HepG2 (cell line): ENCODE data around the gene TTLL6. TPM values are rescaled to one million over a fixed set of nuclear protein-coding genes. Genes with fewer than 3 reads are reported as not detected.

ENCODE experiments used
- HNF1B ChIP-seq: sonication (generic); formaldehyde crosslinking; IDR thresholded peaks from 2 replicates; pipeline ENCODE4 v1.5.1; 2020; ENCODE audit warnings: mild to moderate bottlenecking, moderate library complexity, missing genetic modification reagents
- PAXIP1 ChIP-seq: sonication (generic); formaldehyde crosslinking; conservative IDR thresholded peaks from 2 replicates; pipeline ENCODE4 v1.4.0; 2020; ENCODE audit warnings: mild to moderate bottlenecking, missing genetic modification reagents, moderate library complexity
- PPARG ChIP-seq: conservative IDR thresholded peaks from 2 replicates; pipeline ENCODE4 v1.6.1; 2016; ENCODE audit warnings: missing biosample characterization, missing genetic modification reagents
- RERE ChIP-seq: IDR thresholded peaks from 2 replicates; pipeline ENCODE4 v1.6.1; 2016; ENCODE audit warnings: low read depth, missing genetic modification reagents, missing compliant biosample characterization
- THRA ChIP-seq: sonication (generic); formaldehyde crosslinking; IDR thresholded peaks from 2 replicates; pipeline ENCODE4 v1.4.0; 2020; ENCODE audit warnings: missing genetic modification reagents, borderline replicate concordance
- ZKSCAN8 ChIP-seq: IDR thresholded peaks from 2 replicates; pipeline ENCODE4 v1.6.1; 2016; ENCODE audit warnings: borderline replicate concordance, missing genetic modification reagents, missing compliant biosample characterization
- ZNF235 ChIP-seq: sonication (generic); formaldehyde crosslinking; IDR thresholded peaks from 2 replicates; pipeline ENCODE4 v1.8.1; 2023; ENCODE audit warnings: mild to moderate bottlenecking, missing genetic modification reagents, borderline replicate concordance
- ZNF510 ChIP-seq: sonication (generic); formaldehyde crosslinking; IDR thresholded peaks from 2 replicates; pipeline ENCODE4 v1.4.0; 2020; ENCODE audit warnings: low read depth, mild to moderate bottlenecking, missing genetic modification reagents
- ZNF607 ChIP-seq: sonication (generic); formaldehyde crosslinking; IDR thresholded peaks from 2 replicates; pipeline ENCODE4 v1.5.1; 2020; ENCODE audit warnings: missing genetic modification reagents, mild to moderate bottlenecking, borderline replicate concordance
- ZNF768 ChIP-seq: sonication (generic); formaldehyde crosslinking; IDR thresholded peaks from 2 replicates; pipeline ENCODE4 v1.4.0; 2020; ENCODE audit warnings: missing genetic modification reagents
- polyA plus RNA-seq, 8 experiments: library from polyadenylated mRNA; depleted of rRNA in 3 of 8; stranded (reverse) in 7 of 8; unstranded in 1 of 8; fragments of >200 nt; fragmentation: Illumina TruSeq in 4 of 8; extraction: Trizol in 4 of 8; gene quantifications; 2 replicates each; pipeline versions ENCODE4 v1.2.1 to v1.2.3, GENCODE V29; 2011 to 2016; ENCODE audit warnings: low read depth in 4 of 8, missing spikeins in 1 of 8, mixed read lengths in 1 of 8; ENCODE audit not compliant: insufficient read depth in 1 of 8
- total RNA-seq, 5 experiments: library from RNA; depleted of rRNA; stranded (reverse); fragments of >200 nt; fragmentation: Illumina TruSeq; extraction: Trizol; gene quantifications; 2 replicates each; pipeline ENCODE4 v1.2.3, GENCODE V29; 2016; ENCODE audit warnings: low read depth in 1 of 5
- TF ChIP-seq, protein P1 (sequence below): sonication (generic); formaldehyde crosslinking; IDR thresholded peaks from 2 replicates; pipeline ENCODE4 v1.4.0; 2020; ENCODE audit warnings: missing genetic modification reagents, mild to moderate bottlenecking, borderline replicate concordance

The TTLL6 gene
- total and polyA plus RNA-seq, 2 of the 13 experiments (the other 11 are each of a cell fraction or from before 2014, with no cell fraction given), result 0.04 to 0.08 TPM

DNA sequence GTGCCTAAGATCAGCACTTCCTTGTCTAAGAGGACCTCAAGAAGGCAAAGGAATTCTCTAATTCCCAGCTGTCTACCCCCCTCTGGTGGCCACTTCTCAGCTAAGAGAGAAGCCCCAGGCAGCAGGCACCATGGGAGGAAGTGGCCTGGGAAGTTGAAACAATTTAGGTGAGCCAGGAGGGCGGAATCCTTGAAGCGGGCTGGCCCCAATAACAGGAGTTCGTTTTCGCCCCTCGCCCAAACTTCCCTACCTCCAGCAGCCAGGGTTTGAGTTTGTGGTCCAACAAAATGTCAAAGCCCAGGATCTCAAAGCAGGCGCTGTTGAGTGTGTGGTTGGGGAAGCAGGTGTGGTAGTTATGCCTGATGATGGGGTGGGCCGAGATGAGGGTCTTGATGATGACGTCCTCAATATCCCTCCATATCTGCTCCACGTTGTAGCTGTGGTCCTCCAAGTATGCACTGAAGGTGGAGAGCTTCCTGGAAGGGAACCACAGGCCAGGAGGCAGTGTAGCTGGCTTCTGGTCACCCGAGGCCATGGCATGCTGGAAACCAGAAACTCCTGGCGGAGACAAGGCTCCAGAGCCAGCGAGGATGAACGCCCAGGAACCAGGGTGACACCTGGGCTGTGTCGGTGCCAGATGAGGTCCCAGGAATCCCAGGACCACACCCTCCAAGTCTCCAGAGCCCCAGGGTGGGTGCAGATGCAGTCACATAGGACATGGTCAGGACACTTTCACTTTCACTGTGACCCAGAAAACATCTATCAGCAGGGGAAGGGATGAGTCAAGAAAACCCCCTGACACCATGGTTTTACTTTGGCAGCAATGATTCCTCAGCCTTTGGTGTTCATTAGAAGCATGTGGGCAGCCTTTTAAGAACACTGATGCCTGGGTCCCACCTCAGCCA is 25.6 kb downstream of the TTLL6 start (continued):
- TF ChIP-seq, protein P1, sequence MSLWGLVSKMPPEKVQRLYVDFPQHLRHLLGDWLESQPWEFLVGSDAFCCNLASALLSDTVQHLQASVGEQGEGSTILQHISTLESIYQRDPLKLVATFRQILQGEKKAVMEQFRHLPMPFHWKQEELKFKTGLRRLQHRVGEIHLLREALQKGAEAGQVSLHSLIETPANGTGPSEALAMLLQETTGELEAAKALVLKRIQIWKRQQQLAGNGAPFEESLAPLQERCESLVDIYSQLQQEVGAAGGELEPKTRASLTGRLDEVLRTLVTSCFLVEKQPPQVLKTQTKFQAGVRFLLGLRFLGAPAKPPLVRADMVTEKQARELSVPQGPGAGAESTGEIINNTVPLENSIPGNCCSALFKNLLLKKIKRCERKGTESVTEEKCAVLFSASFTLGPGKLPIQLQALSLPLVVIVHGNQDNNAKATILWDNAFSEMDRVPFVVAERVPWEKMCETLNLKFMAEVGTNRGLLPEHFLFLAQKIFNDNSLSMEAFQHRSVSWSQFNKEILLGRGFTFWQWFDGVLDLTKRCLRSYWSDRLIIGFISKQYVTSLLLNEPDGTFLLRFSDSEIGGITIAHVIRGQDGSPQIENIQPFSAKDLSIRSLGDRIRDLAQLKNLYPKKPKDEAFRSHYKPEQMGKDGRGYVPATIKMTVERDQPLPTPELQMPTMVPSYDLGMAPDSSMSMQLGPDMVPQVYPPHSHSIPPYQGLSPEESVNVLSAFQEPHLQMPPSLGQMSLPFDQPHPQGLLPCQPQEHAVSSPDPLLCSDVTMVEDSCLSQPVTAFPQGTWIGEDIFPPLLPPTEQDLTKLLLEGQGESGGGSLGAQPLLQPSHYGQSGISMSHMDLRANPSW (CRISPR knock-in tag), result peak; percentile 23; the same call in 1 of the 2 replicates
- TF ChIP-seq THRA (CRISPR knock-in tag), result peak; percentile 44; the same call in 1 of the 2 replicates
- TF ChIP-seq ZKSCAN8, result 0 out of 2 replicates have a peak, but pooled peaks have one; percentile 17
- TF ChIP-seq ZNF235 (CRISPR knock-in tag), result 0 out of 2 replicates have a peak, but pooled peaks have one; percentile 35
- peak; percentile 62 for TF ChIP-seq HNF1B (CRISPR knock-in tag)
- TF ChIP-seq PPARG (CRISPR knock-in tag), result 0 out of 2 replicates have a peak, but pooled peaks have one; percentile 34
- TF ChIP-seq ZNF510 (CRISPR knock-in tag), result no peak
- TF ChIP-seq PAXIP1 (CRISPR knock-in tag), result 0 out of 2 replicates have a peak, but pooled peaks have one; percentile 12
- 0 out of 2 replicates have a peak, but pooled peaks have one; percentile 45 for TF ChIP-seq ZNF607 (CRISPR knock-in tag)
- no peak for TF ChIP-seq RERE
- 0 out of 2 replicates have a peak, but pooled peaks have one; percentile 21 for TF ChIP-seq ZNF768 (CRISPR knock-in tag)
